WTC11 (cell line): ENCODE data around the gene LY6G6F. TPM values are rescaled to one million over a fixed set of nuclear protein-coding genes. Genes with fewer than 3 reads are reported as not detected.

Source experiments
- CREB1 ChIP-seq: sonication (generic); formaldehyde crosslinking; IDR thresholded peaks from 2 replicates; pipeline ENCODE4 v1.8.0; 2023; ENCODE audit warnings: mild to moderate bottlenecking, missing genetic modification reagents
- ETV6 ChIP-seq: sonication (generic); formaldehyde crosslinking; IDR thresholded peaks from 2 replicates; pipeline ENCODE4 v1.8.1; 2022; ENCODE audit warnings: mild to moderate bottlenecking, missing genetic modification reagents
- FOXJ3 ChIP-seq: sonication (generic); formaldehyde crosslinking; IDR thresholded peaks from 2 replicates; pipeline ENCODE4 v1.9.0; 2021; ENCODE audit warnings: missing genetic modification reagents, mild to moderate bottlenecking, borderline replicate concordance
- FOXK1 ChIP-seq: sonication (generic); formaldehyde crosslinking; IDR thresholded peaks from 2 replicates; pipeline ENCODE4 v1.8.0; 2022; ENCODE audit warnings: mild to moderate bottlenecking, moderate library complexity, missing genetic modification reagents
- FOXP1 ChIP-seq: sonication (generic); formaldehyde crosslinking; IDR thresholded peaks from 2 replicates; pipeline ENCODE4 v1.8.0; 2022; ENCODE audit warnings: missing genetic modification reagents, mild to moderate bottlenecking, moderate library complexity, borderline replicate concordance
- HMGA2 ChIP-seq: fragments of 250-450 bp; sonication (Bioruptor Pico); IDR thresholded peaks from 2 replicates; pipeline ENCODE4 v1.4.0; 2021; ENCODE audit warnings: mild to moderate bottlenecking, moderate library complexity
- IRF2 ChIP-seq: sonication (generic); formaldehyde crosslinking; IDR thresholded peaks from 2 replicates; pipeline ENCODE4 v1.8.0; 2022; ENCODE audit warnings: low read depth, missing genetic modification reagents, borderline replicate concordance
- NFYB ChIP-seq: sonication (generic); formaldehyde crosslinking; conservative IDR thresholded peaks from 2 replicates; pipeline ENCODE4 v1.8.0; 2022; ENCODE audit warnings: low read depth, missing genetic modification reagents
- NR2C2 ChIP-seq: sonication (generic); formaldehyde crosslinking; IDR thresholded peaks from 2 replicates; pipeline ENCODE4 v1.8.0; 2022; ENCODE audit warnings: mild to moderate bottlenecking, missing genetic modification reagents
- NR3C1 ChIP-seq: sonication (generic); formaldehyde crosslinking; conservative IDR thresholded peaks from 2 replicates; pipeline ENCODE4 v1.8.1; 2023; ENCODE audit warnings: low read depth, mild to moderate bottlenecking, missing genetic modification reagents
- OVOL2 ChIP-seq: fragments of 250-450 bp; sonication (Bioruptor Pico); IDR thresholded peaks from 2 replicates; pipeline ENCODE4 v1.9.0; 2021; ENCODE audit warnings: mild to moderate bottlenecking, borderline replicate concordance
- RORB ChIP-seq: fragments of 250-450 bp; sonication (Bioruptor Pico); IDR thresholded peaks from 2 replicates; pipeline ENCODE4 v1.9.0; 2021; ENCODE audit warnings: mild to moderate bottlenecking
- TEAD4 ChIP-seq: sonication (generic); formaldehyde crosslinking; IDR thresholded peaks from 2 replicates; pipeline ENCODE4 v1.8.0; 2022; ENCODE audit warnings: mild to moderate bottlenecking, missing genetic modification reagents
- ZNF138 ChIP-seq: sonication (generic); formaldehyde crosslinking; conservative IDR thresholded peaks from 2 replicates; pipeline ENCODE4 v1.8.1; 2022; ENCODE audit warnings: mild to moderate bottlenecking, moderate library complexity, missing genetic modification reagents
- ZNF396 ChIP-seq: fragments of 250-450 bp; sonication (Bioruptor Pico); IDR thresholded peaks from 2 replicates; pipeline ENCODE4 v1.8.0; 2021; ENCODE audit warnings: mild to moderate bottlenecking, moderate library complexity, borderline replicate concordance
- ZNF423 ChIP-seq: fragments of 250-450 bp; sonication (Bioruptor Pico); IDR thresholded peaks from 2 replicates; pipeline ENCODE4 v2.1.2; 2022; ENCODE audit warnings: mild to moderate bottlenecking, moderate library complexity
- total RNA-seq: library from RNA; stranded (reverse); gene quantifications from 3 replicates; pipeline ENCODE4 v1.2.3, GENCODE V29; 2021
- TF ChIP-seq, protein P1 (sequence below): sonication (generic); formaldehyde crosslinking; IDR thresholded peaks from 2 replicates; pipeline ENCODE4 v1.8.1; 2022; ENCODE audit warnings: mild to moderate bottlenecking, missing genetic modification reagents, moderate library complexity, borderline replicate concordance
- TF ChIP-seq, protein P2 (sequence below): sonication (generic); formaldehyde crosslinking; conservative IDR thresholded peaks from 2 replicates; pipeline ENCODE4 v1.8.1; 2023; ENCODE audit warnings: mild to moderate bottlenecking, low read depth, missing genetic modification reagents, moderate library complexity
- TF ChIP-seq, protein P3 (sequence below): sonication (generic); formaldehyde crosslinking; IDR thresholded peaks from 2 replicates; pipeline ENCODE4 v1.8.1; 2022; ENCODE audit warnings: missing genetic modification reagents, borderline replicate concordance
- TF ChIP-seq, protein P4 (sequence below): sonication (generic); formaldehyde crosslinking; IDR thresholded peaks from 2 replicates; pipeline ENCODE4 v1.8.1; 2022; ENCODE audit warnings: mild to moderate bottlenecking, moderate library complexity, missing genetic modification reagents
- TF ChIP-seq, protein P5 (sequence below): sonication (generic); formaldehyde crosslinking; IDR thresholded peaks from 2 replicates; pipeline ENCODE4 v1.8.0; 2022; ENCODE audit warnings: mild to moderate bottlenecking, missing genetic modification reagents
- TF ChIP-seq, protein P6 (sequence below): sonication (generic); formaldehyde crosslinking; IDR thresholded peaks from 2 replicates; pipeline ENCODE4 v1.8.1; 2023; ENCODE audit warnings: mild to moderate bottlenecking, missing genetic modification reagents, moderate library complexity
- TF ChIP-seq, protein P7 (sequence below): fragments of 250-450 bp; sonication (Bioruptor Pico); IDR thresholded peaks from 2 replicates; pipeline ENCODE4 v1.8.0; 2021; ENCODE audit warnings: mild to moderate bottlenecking
- TF ChIP-seq, protein P8 (sequence below): sonication (generic); formaldehyde crosslinking; IDR thresholded peaks from 2 replicates; pipeline ENCODE4 v1.8.1; 2022; ENCODE audit warnings: low read depth, mild to moderate bottlenecking, moderate library complexity, missing genetic modification reagents, borderline replicate concordance
- TF ChIP-seq, protein P9 (sequence below): fragments of 200-600 bp; IDR thresholded peaks from 2 replicates; pipeline ENCODE4 v1.8.0; 2022; ENCODE audit warnings: antibody characterized with exemption

The LY6G6F gene
- total RNA-seq, 1 experiment from 2014 or later = not detected

DNA sequence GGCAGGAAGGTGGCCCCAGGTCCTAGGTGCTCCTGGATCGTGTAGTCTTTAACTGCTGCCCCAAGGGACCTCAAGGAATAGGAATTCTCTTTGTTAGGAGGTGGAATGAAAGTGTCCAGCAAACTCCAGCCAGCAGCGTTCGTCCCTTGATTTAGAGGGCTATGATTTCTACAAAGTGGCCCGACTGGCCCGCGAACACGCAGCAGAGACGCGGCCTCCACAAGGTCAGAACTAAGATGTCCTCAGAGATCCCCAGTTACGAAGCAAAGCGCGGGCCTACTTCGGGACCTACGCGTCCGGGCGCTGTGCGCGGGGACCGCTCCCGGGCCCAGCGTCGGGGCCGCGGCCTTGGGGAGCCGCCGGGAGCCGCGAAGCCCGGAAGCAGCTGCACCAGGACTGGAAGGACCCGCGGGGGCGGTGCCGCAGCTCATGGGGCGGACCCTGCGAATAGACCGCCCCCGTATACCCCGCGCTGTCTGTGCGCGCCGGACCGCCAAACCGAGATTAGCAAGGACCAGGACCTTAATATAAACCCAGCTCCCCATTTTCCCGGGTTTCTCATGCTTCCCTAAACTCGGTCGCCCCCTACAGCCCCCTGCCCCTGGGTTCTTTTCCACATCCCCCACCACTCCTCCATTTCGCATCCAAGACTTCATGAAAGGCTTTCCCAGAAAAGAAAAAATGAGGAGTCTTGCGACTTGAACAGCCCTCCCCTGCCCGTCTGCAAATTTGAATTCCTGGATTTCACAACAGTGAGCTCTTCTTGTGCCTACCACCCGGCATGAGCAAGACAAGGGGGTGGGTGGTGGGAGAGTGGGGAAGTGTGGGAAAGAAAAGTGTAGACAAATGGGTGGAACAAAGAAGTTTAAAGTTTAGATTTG, 46.0 kb upstream of the LY6G6F start, which contains the start of gene C6orf47 (continued):
- TF ChIP-seq, protein P1, sequence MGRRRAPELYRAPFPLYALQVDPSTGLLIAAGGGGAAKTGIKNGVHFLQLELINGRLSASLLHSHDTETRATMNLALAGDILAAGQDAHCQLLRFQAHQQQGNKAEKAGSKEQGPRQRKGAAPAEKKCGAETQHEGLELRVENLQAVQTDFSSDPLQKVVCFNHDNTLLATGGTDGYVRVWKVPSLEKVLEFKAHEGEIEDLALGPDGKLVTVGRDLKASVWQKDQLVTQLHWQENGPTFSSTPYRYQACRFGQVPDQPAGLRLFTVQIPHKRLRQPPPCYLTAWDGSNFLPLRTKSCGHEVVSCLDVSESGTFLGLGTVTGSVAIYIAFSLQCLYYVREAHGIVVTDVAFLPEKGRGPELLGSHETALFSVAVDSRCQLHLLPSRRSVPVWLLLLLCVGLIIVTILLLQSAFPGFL (CRISPR knock-in tag) = 0 out of 2 replicates have a peak, but pooled peaks have one; percentile 66
- TF ChIP-seq, protein P2, sequence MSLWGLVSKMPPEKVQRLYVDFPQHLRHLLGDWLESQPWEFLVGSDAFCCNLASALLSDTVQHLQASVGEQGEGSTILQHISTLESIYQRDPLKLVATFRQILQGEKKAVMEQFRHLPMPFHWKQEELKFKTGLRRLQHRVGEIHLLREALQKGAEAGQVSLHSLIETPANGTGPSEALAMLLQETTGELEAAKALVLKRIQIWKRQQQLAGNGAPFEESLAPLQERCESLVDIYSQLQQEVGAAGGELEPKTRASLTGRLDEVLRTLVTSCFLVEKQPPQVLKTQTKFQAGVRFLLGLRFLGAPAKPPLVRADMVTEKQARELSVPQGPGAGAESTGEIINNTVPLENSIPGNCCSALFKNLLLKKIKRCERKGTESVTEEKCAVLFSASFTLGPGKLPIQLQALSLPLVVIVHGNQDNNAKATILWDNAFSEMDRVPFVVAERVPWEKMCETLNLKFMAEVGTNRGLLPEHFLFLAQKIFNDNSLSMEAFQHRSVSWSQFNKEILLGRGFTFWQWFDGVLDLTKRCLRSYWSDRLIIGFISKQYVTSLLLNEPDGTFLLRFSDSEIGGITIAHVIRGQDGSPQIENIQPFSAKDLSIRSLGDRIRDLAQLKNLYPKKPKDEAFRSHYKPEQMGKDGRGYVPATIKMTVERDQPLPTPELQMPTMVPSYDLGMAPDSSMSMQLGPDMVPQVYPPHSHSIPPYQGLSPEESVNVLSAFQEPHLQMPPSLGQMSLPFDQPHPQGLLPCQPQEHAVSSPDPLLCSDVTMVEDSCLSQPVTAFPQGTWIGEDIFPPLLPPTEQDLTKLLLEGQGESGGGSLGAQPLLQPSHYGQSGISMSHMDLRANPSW (CRISPR knock-in tag) = no peak
- 0 out of 2 replicates have a peak, but pooled peaks have one; percentile 15 for TF ChIP-seq FOXK1 (CRISPR knock-in tag)
- no peak for TF ChIP-seq OVOL2
- no peak for TF ChIP-seq NR3C1 (CRISPR knock-in tag)
- TF ChIP-seq, protein P3, sequence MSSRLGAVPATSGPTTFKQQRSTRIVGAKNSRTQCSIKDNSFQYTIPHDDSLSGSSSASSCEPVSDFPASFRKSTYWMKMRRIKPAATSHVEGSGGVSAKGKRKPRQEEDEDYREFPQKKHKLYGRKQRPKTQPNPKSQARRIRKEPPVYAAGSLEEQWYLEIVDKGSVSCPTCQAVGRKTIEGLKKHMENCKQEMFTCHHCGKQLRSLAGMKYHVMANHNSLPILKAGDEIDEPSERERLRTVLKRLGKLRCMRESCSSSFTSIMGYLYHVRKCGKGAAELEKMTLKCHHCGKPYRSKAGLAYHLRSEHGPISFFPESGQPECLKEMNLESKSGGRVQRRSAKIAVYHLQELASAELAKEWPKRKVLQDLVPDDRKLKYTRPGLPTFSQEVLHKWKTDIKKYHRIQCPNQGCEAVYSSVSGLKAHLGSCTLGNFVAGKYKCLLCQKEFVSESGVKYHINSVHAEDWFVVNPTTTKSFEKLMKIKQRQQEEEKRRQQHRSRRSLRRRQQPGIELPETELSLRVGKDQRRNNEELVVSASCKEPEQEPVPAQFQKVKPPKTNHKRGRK (CRISPR knock-in tag) = no peak
- no peak for TF ChIP-seq RORB
- TF ChIP-seq FOXP1 = no peak
- no peak for TF ChIP-seq IRF2 (CRISPR knock-in tag)
- no peak for TF ChIP-seq ZNF423 (CRISPR knock-in tag)
- TF ChIP-seq ZNF396 = no peak
- TF ChIP-seq, protein P4, sequence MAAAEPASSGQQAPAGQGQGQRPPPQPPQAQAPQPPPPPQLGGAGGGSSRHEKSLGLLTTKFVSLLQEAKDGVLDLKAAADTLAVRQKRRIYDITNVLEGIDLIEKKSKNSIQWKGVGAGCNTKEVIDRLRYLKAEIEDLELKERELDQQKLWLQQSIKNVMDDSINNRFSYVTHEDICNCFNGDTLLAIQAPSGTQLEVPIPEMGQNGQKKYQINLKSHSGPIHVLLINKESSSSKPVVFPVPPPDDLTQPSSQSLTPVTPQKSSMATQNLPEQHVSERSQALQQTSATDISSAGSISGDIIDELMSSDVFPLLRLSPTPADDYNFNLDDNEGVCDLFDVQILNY = peak; percentile 85
- TF ChIP-seq, protein P5, sequence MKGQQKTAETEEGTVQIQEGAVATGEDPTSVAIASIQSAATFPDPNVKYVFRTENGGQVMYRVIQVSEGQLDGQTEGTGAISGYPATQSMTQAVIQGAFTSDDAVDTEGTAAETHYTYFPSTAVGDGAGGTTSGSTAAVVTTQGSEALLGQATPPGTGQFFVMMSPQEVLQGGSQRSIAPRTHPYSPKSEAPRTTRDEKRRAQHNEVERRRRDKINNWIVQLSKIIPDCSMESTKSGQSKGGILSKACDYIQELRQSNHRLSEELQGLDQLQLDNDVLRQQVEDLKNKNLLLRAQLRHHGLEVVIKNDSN (CRISPR knock-in tag) = no peak
- TF ChIP-seq HMGA2 (CRISPR knock-in tag) = no peak
- no peak for TF ChIP-seq NFYB (CRISPR knock-in tag)
- TF ChIP-seq ETV6 (CRISPR knock-in tag) = peak; percentile 53; the same call in 1 of the 2 replicates
- TF ChIP-seq, protein P6, sequence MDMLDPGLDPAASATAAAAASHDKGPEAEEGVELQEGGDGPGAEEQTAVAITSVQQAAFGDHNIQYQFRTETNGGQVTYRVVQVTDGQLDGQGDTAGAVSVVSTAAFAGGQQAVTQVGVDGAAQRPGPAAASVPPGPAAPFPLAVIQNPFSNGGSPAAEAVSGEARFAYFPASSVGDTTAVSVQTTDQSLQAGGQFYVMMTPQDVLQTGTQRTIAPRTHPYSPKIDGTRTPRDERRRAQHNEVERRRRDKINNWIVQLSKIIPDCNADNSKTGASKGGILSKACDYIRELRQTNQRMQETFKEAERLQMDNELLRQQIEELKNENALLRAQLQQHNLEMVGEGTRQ = no peak
- TF ChIP-seq, protein P7, sequence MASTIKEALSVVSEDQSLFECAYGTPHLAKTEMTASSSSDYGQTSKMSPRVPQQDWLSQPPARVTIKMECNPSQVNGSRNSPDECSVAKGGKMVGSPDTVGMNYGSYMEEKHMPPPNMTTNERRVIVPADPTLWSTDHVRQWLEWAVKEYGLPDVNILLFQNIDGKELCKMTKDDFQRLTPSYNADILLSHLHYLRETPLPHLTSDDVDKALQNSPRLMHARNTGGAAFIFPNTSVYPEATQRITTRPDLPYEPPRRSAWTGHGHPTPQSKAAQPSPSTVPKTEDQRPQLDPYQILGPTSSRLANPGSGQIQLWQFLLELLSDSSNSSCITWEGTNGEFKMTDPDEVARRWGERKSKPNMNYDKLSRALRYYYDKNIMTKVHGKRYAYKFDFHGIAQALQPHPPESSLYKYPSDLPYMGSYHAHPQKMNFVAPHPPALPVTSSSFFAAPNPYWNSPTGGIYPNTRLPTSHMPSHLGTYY (CRISPR knock-in tag) = peak; percentile 84
- peak; percentile 12; the same call in 1 of the 2 replicates for TF ChIP-seq CREB1 (CRISPR knock-in tag)
- peak; percentile 33; the same call in 1 of the 2 replicates for TF ChIP-seq NR2C2 (CRISPR knock-in tag)
- no peak for TF ChIP-seq FOXJ3 (CRISPR knock-in tag)
- no peak for TF ChIP-seq ZNF138 (CRISPR knock-in tag)
- TF ChIP-seq TEAD4 (CRISPR knock-in tag) = no peak
- TF ChIP-seq, protein P8, sequence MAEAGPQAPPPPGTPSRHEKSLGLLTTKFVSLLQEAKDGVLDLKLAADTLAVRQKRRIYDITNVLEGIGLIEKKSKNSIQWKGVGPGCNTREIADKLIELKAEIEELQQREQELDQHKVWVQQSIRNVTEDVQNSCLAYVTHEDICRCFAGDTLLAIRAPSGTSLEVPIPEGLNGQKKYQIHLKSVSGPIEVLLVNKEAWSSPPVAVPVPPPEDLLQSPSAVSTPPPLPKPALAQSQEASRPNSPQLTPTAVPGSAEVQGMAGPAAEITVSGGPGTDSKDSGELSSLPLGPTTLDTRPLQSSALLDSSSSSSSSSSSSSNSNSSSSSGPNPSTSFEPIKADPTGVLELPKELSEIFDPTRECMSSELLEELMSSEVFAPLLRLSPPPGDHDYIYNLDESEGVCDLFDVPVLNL = no peak
- TF ChIP-seq, protein P9, sequence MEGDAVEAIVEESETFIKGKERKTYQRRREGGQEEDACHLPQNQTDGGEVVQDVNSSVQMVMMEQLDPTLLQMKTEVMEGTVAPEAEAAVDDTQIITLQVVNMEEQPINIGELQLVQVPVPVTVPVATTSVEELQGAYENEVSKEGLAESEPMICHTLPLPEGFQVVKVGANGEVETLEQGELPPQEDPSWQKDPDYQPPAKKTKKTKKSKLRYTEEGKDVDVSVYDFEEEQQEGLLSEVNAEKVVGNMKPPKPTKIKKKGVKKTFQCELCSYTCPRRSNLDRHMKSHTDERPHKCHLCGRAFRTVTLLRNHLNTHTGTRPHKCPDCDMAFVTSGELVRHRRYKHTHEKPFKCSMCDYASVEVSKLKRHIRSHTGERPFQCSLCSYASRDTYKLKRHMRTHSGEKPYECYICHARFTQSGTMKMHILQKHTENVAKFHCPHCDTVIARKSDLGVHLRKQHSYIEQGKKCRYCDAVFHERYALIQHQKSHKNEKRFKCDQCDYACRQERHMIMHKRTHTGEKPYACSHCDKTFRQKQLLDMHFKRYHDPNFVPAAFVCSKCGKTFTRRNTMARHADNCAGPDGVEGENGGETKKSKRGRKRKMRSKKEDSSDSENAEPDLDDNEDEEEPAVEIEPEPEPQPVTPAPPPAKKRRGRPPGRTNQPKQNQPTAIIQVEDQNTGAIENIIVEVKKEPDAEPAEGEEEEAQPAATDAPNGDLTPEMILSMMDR = no peak
